ENCODE results near the gene TNXB. TPM values are rescaled to one million over a fixed set of nuclear protein-coding genes. Genes with fewer than 3 reads are reported as not detected.

The TNXB gene
- polyA plus RNA-seq, 1 donor from 2014 or later, result 3.3 TPM

DNA sequence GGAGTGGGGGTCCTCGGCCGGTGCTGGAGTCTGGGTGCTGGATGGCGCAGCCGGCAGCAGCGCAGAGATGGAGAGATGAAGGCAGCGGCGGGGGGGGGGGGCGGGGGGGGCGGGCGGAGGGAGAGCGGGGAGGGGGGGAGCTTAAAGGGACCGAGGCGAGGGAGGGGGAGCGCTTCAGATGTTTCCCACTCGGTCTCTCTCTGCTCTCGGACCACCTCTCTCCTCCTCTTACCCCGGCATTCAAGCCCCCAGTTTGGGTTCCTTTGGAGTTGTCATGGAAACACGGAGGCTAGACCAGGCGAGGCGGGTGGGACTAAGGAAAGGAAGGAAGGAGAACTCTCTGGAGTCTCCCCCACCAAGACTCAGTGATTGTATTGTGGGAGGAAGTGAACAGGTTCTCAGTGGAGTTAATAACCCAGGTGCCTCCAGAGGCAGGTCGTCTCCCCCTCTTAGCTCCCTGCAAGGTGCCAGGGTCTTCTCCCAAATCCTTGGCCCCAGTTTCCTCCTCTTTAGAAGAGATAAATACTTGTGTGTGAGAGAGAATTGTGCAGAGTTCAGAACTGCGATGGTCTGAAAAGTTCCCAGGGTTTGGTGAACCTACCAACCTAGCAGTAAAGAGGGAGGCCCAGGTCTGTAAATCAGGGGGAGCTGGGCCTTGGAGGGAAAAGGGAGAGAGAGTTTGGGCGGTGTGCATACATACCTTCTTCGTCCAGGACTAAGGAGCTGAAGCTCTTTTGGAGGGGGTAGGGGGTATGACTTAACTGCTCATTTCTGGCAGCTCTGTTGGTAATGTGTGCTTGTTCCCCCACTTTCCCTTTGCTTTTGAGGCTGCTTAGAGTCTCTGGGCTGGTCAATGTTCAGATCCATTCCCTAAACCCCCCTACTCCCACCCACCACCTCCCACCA is 43.0 kb upstream of the TNXB start, which contains the start of gene PRRT1:
Gene PRRT1, minus strand, starts transcription at position 77 of the 906 bp plus-strand sequence. CDS start 112 bp downstream, outside the sequence.
- Histone ChIP-seq H3K27ac (ENCODE audit: low read length) (peak within 1 kb of the TSS; percentile 93), H3K9ac (ENCODE audit: low read length) (peak within 1 kb of the TSS; percentile 86), H2AFZ (ENCODE audit: low read depth, low read length) (no peak within 1 kb of the TSS)

GRCh38 chr6:32151181-32151862 is 42.2 kb upstream of the TNXB start:
- peaks cover 47% of the 10 kb centered on the region for H3K27me3 ChIP-seq (ENCODE audit: insufficient read depth, low read depth, low read length)
- H3K27ac ChIP-seq (ENCODE audit: low read length), result no peak overlapping the region

More for the DNA sequence above, 43.0 kb upstream of the TNXB start, which contains the start of gene PRRT1:
- Histone ChIP-seq H3K4me2 (ENCODE audit: low read length) (peak within 1 kb of the TSS; percentile 88), H3F3A (ENCODE audit: insufficient read depth, low read length, poor library complexity, severe bottlenecking) (no peaks in the 10 kb centered on the region), H3K36me3 (ENCODE audit: insufficient read depth, low read length) (no peaks in the 10 kb centered on the region), H3K9me2 (ENCODE audit: insufficient read depth, low read length) (no peaks in the 10 kb centered on the region), H3K27me3 (ENCODE audit: insufficient read depth, low read depth, low read length) (peaks cover 47% of the 10 kb centered on the region), H3K9me3 (ENCODE audit: low read length) (no peaks in the 10 kb centered on the region), H4K20me1 (ENCODE audit: insufficient read depth) (no peaks in the 10 kb centered on the region), H3K79me2 (replicated peaks; ENCODE audit: insufficient read depth, low read length) (peaks cover 9% of the 10 kb centered on the region), H3K4me3 (ENCODE audit: low read length) (peak within 1 kb of the TSS; percentile 79)
- no peak for TF ChIP-seq SMC3 (conservative IDR thresholded peaks at IDR 0.05; ENCODE audit: poor library complexity)
- no peak for TF ChIP-seq EZH2 (IDR thresholded peaks at IDR 0.05; ENCODE audit: borderline replicate concordance, insufficient read depth, low read length, poor library complexity, severe bottlenecking)
- TF ChIP-seq, protein P1, sequence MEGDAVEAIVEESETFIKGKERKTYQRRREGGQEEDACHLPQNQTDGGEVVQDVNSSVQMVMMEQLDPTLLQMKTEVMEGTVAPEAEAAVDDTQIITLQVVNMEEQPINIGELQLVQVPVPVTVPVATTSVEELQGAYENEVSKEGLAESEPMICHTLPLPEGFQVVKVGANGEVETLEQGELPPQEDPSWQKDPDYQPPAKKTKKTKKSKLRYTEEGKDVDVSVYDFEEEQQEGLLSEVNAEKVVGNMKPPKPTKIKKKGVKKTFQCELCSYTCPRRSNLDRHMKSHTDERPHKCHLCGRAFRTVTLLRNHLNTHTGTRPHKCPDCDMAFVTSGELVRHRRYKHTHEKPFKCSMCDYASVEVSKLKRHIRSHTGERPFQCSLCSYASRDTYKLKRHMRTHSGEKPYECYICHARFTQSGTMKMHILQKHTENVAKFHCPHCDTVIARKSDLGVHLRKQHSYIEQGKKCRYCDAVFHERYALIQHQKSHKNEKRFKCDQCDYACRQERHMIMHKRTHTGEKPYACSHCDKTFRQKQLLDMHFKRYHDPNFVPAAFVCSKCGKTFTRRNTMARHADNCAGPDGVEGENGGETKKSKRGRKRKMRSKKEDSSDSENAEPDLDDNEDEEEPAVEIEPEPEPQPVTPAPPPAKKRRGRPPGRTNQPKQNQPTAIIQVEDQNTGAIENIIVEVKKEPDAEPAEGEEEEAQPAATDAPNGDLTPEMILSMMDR (IDR thresholded peaks at IDR 0.05; ENCODE audit: poor library complexity, severe bottlenecking), result no peak
- TF ChIP-seq, protein P2, sequence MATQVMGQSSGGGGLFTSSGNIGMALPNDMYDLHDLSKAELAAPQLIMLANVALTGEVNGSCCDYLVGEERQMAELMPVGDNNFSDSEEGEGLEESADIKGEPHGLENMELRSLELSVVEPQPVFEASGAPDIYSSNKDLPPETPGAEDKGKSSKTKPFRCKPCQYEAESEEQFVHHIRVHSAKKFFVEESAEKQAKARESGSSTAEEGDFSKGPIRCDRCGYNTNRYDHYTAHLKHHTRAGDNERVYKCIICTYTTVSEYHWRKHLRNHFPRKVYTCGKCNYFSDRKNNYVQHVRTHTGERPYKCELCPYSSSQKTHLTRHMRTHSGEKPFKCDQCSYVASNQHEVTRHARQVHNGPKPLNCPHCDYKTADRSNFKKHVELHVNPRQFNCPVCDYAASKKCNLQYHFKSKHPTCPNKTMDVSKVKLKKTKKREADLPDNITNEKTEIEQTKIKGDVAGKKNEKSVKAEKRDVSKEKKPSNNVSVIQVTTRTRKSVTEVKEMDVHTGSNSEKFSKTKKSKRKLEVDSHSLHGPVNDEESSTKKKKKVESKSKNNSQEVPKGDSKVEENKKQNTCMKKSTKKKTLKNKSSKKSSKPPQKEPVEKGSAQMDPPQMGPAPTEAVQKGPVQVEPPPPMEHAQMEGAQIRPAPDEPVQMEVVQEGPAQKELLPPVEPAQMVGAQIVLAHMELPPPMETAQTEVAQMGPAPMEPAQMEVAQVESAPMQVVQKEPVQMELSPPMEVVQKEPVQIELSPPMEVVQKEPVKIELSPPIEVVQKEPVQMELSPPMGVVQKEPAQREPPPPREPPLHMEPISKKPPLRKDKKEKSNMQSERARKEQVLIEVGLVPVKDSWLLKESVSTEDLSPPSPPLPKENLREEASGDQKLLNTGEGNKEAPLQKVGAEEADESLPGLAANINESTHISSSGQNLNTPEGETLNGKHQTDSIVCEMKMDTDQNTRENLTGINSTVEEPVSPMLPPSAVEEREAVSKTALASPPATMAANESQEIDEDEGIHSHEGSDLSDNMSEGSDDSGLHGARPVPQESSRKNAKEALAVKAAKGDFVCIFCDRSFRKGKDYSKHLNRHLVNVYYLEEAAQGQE (IDR thresholded peaks at IDR 0.05; ENCODE audit: borderline replicate concordance), result no peak
- no peak for TF ChIP-seq RAD21 (conservative IDR thresholded peaks at IDR 0.05)
- TF ChIP-seq EP300 (conservative IDR thresholded peaks at IDR 0.05; ENCODE audit: poor library complexity, severe bottlenecking), result no peak
- TF ChIP-seq MXI1 (conservative IDR thresholded peaks at IDR 0.05; ENCODE audit: poor library complexity, severe bottlenecking), result no peak
- no peak for TF ChIP-seq POLR2AphosphoS5 (IDR thresholded peaks at IDR 0.05)

More at GRCh38 chr6:32151181-32151862, 42.2 kb upstream of the TNXB start:
- Histone ChIP-seq H3K4me3 (ENCODE audit: low read length) (peak overlapping the region; percentile 79), H2AFZ (ENCODE audit: low read depth, low read length) (no peak overlapping the region), H3K9me3 (ENCODE audit: low read length) (no peaks in the 10 kb centered on the region), H3K9me2 (ENCODE audit: insufficient read depth, low read length) (no peaks in the 10 kb centered on the region), H3F3A (ENCODE audit: insufficient read depth, low read length, poor library complexity, severe bottlenecking) (no peaks in the 10 kb centered on the region), H3K4me2 (ENCODE audit: low read length) (peak overlapping the region; percentile 51), H3K9ac (ENCODE audit: low read length) (peak overlapping the region; percentile 53), H3K36me3 (ENCODE audit: insufficient read depth, low read length) (no peaks in the 10 kb centered on the region), H4K20me1 (ENCODE audit: insufficient read depth) (no peaks in the 10 kb centered on the region), H3K79me2 (replicated peaks; ENCODE audit: insufficient read depth, low read length) (peaks cover 9% of the 10 kb centered on the region)
- TF ChIP-seq MXI1 (conservative IDR thresholded peaks at IDR 0.05; ENCODE audit: poor library complexity, severe bottlenecking), result peak; percentile 39
- TF ChIP-seq, protein P1 (IDR thresholded peaks at IDR 0.05; ENCODE audit: poor library complexity, severe bottlenecking), result no peak

Data from neural cell (in vitro differentiated cells).